HG03521 (cell line): ENCODE measurements around the gene TMEM40.
A peak's percentile ranks its signal among the peaks of the same experiment; 100 is the strongest.
"Not testable (repeated sequence)": the region's sequence is repeated elsewhere in the genome, so short reads cannot be mapped to it uniquely, and the experiment has no call there.

Source experiments
- ATAC-seq: cut with Tn5 transposase; IDR thresholded peaks from one replicate; pipeline ENCODE4 v1.9.1; 2021; ENCODE audit warnings: mild to moderate bottlenecking, moderate library complexity; ENCODE audit not compliant: unreplicated experiment

Gene TMEM40

DNA sequence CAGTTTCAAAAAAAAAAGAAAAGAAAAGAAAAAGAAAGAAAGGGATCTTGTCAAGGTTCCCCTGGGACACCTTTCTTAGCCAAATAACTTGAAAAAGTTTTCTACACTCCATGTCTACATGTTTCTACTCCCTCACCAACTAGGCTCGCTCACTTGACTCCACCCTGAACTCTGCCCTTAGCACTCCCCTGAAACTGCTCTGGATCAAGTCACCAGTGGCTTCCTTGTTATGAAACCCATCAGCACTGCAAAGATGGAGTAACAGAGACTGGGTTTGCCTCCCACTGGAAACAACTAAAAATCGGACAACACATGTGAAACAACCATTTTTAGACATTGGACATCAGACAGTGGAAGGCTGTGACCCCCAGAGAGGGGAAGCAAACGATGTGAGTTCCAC is 36.8 kb downstream of the TMEM40 start:
- ATAC-seq = no peak

DNA sequence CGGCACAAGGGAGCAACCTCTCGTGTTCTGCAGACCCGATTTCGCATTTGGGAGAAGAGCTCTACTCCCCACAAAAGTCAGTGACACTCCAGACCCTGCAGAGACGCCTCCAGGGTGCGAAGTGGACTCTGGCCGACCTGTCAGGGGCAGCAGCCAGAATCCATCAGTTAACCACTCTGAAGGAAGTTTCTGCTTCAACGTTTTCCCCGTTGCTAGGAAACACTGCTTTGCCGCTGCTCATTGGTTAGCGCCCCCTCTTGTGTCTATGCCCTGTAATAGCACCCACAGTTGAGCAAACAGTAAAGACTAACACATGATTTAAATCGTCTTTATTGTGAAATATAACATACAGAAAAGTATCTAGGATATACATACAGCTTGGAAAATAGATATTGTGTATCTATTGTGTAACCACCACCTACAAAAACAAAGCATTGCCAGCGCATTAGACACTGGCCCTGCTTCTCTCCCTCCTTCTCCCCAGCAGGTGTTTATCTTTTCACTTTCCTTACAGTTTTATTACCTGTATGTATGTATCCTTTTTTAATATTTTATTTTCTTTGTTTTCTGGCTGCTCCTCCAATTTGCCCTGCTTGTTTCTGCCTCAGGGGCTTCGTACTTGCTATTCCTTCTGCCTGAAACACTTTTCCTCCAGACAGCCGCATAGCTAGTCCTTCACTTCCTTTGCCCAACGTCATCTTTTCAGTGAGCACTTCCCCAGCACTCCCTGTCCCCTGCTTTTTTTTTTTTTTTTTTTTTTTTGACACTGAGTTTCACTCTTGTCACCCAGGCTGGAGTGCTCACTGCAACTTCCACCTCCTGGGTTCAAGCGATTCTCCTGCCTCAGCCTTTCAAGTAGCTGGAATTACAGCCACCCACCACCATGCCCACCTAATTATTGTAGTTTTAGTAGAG is 38.8 kb downstream of the TMEM40 start:
- ATAC-seq = peak; percentile 73

DNA sequence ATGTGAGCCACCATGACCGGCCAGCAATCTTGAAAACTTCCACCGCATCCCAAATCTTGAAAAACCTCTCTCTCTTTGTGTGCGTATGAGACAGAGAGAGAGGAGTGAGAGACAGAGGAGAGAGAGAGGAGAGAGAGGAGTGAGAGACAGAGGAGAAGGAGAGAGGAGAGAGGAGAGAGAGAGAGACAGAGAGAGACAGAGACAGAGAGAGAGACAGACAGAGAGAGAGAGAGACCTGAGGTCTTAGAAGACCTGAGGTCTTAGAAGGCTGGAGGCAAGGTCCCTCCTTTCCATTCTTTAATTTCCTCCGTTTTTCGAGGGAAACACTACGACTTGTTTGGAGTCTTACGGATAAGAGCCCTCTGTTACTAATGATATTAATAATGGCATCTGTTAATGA is 39.5 kb downstream of the TMEM40 start:
- ATAC-seq = no peak

DNA sequence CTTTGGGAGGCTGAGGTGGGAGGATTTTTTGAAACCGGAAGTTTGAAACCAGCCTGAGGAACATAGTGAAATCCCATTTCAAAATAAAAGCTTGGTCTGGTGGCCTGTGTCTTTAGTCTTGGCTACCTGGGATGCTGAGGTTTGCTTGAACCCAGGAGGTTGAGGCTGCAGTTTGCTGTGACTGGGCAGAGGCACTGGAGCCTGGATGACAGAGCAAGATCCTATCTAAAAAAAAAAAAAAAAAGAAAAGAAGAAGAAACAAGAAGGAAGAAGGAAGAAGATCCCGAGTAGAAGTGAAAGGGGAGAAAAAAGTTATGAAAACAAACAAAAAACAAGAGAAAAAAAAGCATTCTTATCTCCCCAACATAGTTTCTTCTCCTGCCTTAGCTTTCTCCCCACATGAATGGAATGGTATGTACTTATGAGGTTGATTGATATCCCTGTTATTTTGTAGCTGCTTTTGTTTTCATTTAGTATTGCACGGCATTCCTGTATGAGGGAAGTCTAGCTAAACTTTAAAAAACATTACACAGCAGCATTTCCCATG is 42.4 kb downstream of the TMEM40 start:
- ATAC-seq = no peak

DNA sequence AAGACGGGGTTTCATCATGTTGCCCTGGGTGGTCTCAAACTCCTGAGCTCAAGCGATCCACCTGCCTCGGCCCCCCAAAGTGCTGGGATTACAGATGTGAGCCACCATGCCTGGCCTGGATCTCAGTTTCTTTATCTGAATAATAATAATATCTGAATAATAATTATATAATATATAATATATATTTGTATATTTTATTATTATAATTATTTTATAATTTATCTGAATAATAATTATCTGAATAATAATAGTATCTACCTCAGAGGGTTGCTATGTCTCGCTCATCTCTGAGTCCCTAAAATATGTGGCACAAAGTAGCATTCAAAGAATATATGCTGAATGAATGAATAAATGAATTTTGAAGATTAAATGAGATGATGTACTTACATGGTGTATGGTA is 44.8 kb downstream of the TMEM40 start:
- ATAC-seq = no peak

DNA sequence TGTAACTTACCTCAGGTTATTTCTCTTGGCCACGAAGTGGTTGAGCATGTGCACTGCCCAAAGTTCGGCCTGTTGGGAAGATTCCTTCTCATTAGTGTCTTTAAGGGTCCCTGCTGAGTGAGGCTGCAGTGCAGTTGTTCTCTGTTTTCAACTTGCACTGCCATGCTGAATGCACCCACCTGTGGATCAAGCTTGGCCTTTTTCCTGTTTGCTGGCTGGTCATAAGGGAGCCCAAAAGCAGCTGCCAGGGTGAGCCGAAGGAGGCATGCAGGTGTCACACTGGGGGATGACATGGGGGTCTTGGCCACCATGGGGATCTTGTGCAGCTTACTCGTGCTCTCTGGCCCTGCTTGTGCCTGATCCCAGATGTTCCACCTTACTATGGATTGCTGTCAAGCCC is 49.0 kb downstream of the TMEM40 start:
- no peak for ATAC-seq

DNA sequence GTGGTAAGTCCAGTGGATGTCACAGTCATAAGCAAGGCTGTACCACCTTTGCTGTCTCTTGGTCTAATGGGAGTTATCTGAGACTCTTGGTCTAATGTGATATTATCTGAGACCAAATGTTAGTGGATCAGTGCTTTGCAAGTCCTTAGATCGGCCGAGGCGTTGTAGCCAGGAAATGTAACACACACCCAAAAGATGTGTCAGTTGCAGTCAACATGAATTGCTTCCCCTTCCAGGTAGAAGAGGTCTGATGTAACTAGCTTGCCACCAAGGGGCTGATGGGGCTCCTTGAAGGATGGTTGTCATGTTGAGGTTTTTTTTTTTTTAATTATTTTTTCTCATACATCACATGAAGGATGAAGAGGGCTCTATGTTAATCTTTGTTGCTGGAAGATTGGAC is 49.7 kb downstream of the TMEM40 start:
- no peak for ATAC-seq

DNA sequence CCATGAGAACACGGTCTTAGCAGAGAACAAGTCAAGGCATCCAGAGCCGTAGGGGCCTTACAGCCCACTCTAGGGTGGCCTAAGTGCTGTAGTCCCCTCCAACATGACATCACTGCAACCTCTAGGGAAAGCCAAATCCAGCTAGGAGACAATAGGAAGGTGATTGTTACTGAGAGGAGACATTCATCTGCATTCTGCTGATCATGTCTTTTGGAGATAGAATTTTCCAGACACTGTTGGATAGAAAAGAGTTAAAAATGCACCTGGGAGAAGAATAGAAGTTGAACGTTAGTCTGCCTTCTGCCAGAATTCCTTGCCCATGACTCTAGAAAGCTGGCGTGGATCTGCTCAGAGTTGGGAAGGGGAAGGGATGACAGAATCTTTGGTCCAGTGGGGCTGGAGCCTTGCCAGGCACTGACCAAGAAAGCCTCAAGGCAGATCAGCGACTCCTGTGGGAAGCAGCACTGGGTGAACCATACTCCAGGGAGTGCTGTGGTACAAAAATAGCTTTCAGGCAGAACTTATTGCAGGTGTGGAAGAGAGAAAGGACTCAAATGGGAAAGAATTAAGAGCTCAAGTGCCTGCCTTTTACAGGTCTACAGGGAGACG is 50.4 kb downstream of the TMEM40 start:
- no peak for ATAC-seq

DNA sequence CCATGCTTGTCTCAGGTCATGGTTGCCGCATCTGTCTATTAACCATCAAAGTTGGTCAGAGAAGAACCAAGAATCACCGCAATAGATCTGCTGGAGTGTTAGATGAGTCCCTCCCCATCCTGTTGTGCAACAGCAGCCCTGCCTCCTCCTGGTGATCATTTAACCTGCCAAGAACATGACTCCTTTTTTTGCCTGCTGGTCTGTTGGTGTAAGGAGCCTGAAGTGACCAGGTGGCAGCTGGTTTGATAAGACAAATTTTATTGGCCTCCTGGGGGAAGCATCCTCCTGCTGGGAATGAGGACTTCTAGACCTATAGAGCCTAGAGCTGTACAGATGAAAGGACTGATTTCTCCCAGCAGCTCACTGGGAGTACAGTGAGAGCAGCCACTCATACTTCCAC is 51.6 kb downstream of the TMEM40 start:
- no peak for ATAC-seq

DNA sequence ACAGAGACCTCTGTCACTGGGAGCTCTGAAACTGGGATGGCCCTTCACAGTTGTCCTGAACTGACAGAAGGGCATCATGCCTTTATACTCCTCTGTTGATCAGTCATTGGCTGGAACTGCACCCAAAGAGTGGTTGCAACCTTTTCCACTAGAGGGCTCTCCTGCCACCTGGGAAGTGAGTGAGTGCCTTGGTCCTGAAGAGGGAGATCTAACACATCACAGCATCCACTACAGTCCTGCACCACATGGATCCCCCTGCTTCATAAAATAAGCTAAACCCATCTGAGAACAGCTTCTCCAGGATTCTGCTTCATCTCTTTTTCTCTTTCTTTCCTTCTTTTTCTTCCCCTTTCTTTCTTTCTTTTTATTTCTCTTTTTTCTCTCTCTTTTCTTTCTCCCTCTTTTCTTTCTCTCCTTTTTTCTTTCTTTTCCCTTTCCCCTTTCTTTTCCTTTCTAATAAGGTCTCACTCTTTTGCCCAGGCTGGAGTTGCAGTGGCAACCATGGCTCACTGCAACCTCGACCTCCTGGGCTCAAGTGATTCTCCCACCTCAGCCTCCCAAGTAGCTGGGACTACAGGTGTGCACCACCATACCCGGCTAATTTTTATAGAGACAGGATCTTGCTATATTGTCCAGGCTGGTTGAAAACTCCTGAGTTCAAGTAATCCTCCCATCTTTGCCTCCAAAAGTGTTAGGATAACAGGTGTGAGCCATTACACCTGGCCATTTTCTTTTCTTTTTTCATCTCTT is 52.4 kb downstream of the TMEM40 start:
- ATAC-seq = peak; percentile 94

DNA sequence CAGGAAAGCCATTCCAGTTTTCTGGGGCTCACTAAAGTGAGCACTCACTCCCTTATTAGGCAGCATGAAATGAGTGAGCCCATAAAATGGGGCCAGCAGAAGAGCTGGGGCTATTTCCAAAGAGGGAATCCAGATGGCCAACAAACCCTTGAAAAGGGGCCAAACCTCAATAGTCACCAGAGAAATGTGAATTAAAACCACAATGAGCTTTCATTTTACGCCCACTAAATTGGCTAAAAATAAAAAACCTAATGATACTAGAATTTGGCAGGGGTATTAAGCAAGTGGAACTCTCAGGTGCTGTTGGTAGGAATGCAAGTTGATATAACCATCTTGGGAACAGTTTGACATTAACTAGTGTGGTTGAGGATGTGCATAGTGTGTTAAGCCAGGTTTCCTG is 53.1 kb downstream of the TMEM40 start:
- no peak for ATAC-seq

DNA sequence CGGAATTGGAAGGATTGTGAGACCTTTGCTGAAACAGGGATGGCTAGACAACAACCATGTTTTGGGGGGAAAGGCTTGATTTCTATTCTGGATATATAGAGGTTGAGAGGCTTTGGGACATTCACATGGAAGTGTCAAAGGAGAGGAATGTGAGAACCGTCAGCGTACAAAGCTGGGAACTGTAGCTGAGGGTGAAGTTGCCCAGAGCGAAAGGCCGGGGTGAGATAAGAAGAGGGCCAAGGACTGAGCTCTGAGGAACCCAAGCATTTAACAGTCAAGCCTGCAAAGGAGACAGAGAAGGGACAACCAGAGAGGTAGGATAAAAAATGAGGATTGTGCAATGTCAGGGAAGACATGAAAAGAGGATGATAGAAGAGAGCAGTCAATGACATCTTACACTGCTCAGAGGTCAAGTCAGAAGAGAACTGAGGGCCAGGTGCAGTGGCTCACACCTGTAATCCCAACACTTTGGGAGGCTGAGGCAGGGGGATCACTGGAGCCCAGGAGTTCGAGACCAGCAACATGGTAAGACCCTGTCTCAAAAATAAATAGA is 53.6 kb downstream of the TMEM40 start:
- ATAC-seq = no peak

DNA sequence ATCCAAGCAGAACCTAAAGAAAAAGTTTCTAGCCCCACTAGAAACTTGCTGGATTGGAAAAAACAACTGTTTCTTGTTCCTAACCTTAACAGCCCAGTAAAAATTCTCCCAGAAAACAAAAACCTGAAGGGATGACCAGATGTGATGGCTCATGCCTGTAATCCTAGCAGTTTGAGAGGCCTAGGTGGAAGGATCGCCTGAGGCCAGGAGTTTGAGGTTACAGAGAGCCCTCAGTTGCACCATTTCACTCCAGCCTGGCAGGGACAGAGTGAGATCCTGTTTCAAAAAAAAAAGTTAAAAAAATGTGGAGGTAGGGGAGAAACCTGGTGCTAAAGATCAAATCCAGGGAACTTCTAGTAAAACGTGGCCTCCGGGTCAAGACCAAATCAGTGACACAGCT is 56.6 kb downstream of the TMEM40 start:
- ATAC-seq = no peak

DNA sequence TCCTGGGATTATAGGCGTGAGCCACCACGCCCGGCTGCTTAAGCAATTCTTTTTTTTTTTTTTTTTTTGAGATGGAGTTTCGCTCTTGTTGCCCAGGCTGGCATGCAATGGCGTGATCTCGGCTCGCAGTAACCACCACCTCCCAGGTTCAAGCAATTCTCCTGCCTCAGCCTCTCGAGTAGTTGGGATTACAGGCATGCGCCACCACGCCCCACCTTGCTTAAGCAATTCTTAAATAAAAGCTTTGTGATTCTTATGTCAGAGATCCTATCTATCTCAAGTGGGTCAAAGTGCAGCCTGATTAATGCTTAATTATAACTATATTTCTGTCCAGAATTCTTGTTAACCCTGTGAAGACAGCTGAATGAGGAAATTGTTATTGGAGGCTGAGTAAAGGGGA is 57.5 kb downstream of the TMEM40 start:
- not testable (repeated sequence) for ATAC-seq

DNA sequence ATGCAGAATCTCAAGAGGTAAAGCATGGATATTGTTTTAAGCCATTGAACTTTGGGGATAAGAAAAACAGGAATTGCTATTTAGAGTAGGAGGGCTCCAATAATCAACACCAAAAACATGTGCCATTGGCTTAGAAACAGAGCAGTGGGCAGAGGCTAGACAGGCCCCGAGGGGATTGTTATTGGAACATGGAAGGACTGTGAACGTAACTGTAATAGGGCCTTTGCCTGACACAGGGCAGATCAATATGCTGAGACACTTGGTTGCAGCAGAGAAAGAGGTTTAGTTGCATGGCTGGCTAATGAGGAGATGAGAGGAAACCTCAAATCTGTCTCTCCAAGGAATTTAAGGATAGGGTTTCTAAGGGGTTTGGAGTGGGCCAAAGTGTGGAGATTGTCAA is 58.3 kb downstream of the TMEM40 start:
- ATAC-seq = no peak

DNA sequence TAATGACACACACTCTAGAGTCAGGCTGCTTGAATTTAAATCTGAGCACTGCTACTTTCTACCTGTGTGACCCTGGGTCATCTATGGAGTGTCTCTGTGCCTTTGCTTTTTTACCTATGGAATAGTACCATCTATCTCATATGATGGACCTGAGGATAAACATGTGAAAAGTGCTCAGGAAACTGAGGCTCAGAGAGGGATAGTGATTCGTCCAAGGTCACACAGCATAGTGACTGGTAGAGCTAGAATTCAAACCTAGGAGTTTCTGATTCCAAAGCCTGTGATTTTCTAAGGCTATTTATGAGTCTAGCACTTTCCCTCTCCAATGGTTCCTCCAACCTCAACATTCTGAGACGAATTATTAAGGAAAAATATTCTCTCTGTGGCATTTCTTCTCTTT is 63.1 kb downstream of the TMEM40 start:
- no peak for ATAC-seq

DNA sequence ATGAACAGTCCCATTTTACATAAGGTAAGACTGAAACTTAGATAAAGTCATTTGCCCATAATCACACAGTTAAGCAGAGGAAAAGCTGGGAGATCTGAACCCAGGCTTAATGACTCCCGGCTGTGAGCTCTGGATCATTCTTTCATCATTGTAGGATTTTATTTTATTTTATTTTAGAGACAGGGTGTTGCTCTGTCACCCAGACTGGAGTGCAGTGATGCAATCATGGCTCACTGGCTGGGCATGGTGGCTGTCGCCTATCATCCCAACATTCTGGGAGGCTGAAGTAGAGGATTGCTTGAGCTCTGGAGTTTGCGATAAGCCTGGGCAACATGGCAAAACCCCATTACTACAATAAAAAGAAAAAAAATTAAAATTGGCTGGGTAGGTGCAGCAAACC is 63.9 kb downstream of the TMEM40 start:
- ATAC-seq = no peak

DNA sequence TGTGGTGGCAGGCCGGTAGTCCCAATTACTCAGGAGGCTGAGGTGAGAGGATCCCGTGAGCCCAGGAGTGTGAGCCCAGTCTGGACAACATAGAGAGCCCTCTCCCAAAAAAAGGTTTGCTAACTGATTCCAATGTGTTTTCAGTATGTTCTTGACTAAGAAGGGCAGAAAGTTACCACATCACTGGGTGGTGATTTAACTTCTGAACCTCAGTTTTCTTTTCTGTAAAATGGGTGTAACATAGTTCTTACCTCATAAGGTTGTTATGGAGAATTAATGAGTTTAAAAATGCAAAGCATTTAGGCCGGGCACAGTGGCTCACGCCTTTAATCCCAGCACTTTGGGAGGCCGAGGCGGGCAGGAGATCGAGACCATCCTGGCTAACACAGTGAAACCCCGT is 66.6 kb downstream of the TMEM40 start:
- ATAC-seq = no peak

DNA sequence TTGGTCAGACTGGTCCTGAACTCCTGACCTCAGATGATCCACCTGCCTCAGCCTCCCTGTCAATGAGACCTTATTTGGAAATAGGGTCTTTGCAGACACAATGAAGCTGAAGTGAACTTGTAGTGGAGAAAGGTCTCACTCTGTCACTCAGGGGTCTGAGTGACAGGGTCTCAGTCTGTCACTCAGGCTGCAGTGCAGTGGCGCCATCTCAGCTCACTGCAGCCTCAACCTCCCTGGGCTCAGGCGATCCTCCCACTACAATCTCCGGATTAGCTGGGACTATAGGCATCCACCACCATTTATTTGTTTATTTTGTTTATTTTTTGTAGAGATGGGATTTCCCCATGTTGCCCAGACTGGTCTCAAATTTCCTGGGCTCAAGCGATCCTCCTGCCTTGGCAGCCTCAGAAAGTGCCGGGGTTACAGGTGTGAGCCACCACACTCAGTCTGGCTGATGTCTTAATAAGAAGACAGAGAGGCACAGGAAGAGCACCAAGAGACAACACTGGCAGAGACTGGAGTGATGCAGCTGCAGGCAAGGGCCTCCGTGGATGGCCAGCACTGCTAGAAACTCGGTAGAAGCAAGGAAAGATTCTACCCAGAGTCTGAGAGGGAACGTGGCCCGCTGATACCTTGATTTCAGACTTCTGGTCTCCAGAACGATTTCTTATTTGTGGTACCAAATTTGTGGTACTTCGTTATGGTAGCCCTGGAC is 68.9 kb downstream of the TMEM40 start:
- no peak for ATAC-seq

DNA sequence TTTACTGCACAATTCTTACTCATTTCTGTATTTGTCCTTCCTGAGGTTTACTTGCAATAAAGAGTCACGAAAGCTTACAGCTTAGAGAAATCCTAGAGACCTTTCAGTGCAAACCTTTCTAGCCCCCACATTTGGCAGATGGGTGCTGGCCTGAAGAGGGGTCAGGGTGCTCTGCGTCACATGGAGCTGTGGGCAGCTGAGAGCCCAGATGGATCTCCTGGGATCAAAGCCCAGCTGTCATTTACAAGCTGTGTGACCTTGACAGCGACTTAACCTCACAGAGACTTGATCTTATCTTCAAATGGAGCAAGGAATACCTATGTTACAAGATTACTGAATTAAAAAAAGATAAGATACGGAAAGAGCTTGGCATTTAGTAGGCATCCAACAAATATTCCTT is 71.1 kb downstream of the TMEM40 start:
- ATAC-seq = no peak

DNA sequence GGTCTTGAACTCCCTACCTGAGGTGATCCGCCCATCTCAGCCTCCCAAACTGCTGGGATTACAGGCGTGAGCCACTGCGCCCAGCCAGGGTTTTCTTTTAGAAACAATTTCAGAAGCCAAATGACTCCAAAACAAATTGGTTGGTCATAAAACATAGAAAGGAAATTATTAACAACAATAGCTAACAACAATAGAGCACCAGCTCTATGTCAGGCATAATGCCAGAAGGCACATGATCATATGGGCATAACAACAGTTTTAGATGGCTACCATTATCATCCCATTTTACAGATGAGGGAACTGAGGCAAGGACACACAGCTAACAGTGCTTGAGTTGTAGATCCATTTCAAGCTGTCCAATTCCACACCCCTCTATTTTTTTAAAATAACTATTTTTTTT is 73.0 kb downstream of the TMEM40 start:
- no peak for ATAC-seq
